ENCODE measurements around the gene ADAMTS8. TPM values are rescaled to one million over a fixed set of nuclear protein-coding genes. Genes with fewer than 3 reads are reported as not detected.
A peak's percentile ranks its signal among the peaks of the same experiment; 100 is the strongest.

Gene ADAMTS8, protein sequence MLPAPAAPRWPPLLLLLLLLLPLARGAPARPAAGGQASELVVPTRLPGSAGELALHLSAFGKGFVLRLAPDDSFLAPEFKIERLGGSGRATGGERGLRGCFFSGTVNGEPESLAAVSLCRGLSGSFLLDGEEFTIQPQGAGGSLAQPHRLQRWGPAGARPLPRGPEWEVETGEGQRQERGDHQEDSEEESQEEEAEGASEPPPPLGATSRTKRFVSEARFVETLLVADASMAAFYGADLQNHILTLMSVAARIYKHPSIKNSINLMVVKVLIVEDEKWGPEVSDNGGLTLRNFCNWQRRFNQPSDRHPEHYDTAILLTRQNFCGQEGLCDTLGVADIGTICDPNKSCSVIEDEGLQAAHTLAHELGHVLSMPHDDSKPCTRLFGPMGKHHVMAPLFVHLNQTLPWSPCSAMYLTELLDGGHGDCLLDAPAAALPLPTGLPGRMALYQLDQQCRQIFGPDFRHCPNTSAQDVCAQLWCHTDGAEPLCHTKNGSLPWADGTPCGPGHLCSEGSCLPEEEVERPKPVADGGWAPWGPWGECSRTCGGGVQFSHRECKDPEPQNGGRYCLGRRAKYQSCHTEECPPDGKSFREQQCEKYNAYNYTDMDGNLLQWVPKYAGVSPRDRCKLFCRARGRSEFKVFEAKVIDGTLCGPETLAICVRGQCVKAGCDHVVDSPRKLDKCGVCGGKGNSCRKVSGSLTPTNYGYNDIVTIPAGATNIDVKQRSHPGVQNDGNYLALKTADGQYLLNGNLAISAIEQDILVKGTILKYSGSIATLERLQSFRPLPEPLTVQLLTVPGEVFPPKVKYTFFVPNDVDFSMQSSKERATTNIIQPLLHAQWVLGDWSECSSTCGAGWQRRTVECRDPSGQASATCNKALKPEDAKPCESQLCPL
- total RNA-seq: 0.22 and 0.40 TPM in 2 replicates
- long read RNA-seq: 0 reads

DNA sequence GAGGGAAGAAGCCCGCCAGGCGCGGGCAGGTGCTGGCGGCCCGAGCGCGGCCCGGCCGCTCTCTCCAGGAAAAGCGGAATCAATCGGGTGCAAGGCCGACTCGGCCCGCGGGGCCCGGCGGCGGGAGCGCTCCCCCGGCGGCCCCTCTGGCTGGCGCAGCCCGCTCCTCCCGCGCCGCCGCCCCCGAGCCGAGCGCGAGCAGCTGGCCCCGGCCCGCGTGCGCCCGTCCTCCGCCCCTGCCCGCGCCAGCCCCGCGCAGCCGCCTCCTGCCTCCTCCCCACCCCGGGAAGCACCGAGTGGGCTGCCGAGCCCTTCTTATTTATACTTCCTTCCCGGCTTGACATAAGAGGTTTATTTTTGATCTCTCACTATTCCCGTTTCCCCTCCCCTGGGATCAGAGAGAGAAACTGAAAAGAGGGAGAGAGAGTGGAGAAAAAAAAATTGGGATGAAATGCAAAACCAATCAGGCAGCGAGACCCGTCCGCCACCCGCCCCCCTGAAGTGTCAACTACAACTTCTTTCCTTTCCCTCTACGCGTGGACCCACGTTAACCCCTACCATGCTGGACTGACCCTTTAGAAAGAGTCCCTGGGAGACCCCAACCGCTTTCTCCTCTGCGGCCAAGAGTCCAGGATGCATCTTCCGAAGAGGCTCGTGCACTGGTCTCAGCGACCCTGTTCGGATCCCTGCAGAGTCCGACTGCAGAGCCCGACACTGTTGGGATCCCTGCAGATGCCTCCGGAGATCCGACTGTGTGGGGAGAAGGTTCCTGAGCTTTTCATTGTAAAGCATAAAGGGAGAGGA is at the start of gene ADAMTS8:
TSS of gene ADAMTS8 (minus strand) at position 294 of the 804 bp plus-strand sequence. CDS start 323 bp downstream, outside the sequence.
- Mint-ChIP-seq H3K27me3 (peaks cover 68% of the 10 kb centered on the region), H3K4me1 (ENCODE audit: low read depth) (peaks cover 7% of the 10 kb centered on the region)

DNA sequence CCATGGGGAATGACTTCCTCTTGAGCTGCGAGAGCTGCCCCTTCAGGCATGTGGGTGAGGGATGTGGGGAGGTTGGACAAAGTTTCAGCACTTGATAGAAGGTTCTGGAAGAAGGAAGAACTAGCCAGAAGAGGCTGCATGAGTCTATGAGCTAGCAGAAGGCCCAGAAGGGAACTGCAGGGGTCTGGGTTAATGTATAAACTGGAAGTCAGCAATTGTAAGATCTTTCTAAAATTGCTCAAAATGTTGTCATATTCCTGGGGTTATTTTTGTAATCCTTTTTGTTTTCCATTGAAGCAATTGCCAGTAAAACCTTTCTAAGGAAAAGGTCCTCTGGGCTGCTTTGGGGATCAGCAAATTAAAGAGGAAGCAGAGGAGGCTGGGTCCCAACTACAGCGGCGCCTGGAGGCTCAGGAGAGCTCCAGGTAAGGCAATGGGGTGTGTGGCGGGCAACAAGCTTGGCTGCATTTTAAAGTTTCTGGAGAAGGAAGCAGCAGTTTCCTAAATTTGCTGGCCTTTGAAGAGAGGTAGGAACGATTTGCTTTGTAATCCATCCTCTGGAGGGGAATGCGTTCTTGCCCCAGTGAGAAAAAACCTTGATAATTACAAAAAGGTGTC is 49.3 kb upstream of the ADAMTS8 start:
- H3K9me3 Mint-ChIP-seq (ENCODE audit: low read depth): no peaks in the 10 kb centered on the region
- H3K27me3 Mint-ChIP-seq: peaks cover 8% of the 10 kb centered on the region
- no peak overlapping the region for H3K4me3 Mint-ChIP-seq (ENCODE audit: low read depth)
- H3K36me3 Mint-ChIP-seq (ENCODE audit: insufficient read depth): no peaks in the 10 kb centered on the region
- no peak for DNase-seq (ENCODE audit: low spot score, unreplicated experiment)
- TF ChIP-seq, protein P1, sequence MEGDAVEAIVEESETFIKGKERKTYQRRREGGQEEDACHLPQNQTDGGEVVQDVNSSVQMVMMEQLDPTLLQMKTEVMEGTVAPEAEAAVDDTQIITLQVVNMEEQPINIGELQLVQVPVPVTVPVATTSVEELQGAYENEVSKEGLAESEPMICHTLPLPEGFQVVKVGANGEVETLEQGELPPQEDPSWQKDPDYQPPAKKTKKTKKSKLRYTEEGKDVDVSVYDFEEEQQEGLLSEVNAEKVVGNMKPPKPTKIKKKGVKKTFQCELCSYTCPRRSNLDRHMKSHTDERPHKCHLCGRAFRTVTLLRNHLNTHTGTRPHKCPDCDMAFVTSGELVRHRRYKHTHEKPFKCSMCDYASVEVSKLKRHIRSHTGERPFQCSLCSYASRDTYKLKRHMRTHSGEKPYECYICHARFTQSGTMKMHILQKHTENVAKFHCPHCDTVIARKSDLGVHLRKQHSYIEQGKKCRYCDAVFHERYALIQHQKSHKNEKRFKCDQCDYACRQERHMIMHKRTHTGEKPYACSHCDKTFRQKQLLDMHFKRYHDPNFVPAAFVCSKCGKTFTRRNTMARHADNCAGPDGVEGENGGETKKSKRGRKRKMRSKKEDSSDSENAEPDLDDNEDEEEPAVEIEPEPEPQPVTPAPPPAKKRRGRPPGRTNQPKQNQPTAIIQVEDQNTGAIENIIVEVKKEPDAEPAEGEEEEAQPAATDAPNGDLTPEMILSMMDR (IDR thresholded peaks at IDR 0.05; ENCODE audit: unreplicated experiment): no peak
- H3K27ac Mint-ChIP-seq: peak overlapping the region; percentile 59
- H3K4me1 Mint-ChIP-seq (ENCODE audit: low read depth): peaks cover 5% of the 10 kb centered on the region

More for the DNA sequence above, at the start of gene ADAMTS8:
- H3K9me3 Mint-ChIP-seq (ENCODE audit: low read depth): no peaks in the 10 kb centered on the region
- H3K36me3 Mint-ChIP-seq (ENCODE audit: insufficient read depth): no peaks in the 10 kb centered on the region
- H3K4me3 Mint-ChIP-seq (ENCODE audit: low read depth): peak within 1 kb of the TSS; percentile 73
- TF ChIP-seq, protein P1 (IDR thresholded peaks at IDR 0.05; ENCODE audit: unreplicated experiment): no peak
- DNase-seq (ENCODE audit: low spot score, unreplicated experiment): peak; percentile 16
- no peak within 1 kb of the TSS for H3K27ac Mint-ChIP-seq

DNA sequence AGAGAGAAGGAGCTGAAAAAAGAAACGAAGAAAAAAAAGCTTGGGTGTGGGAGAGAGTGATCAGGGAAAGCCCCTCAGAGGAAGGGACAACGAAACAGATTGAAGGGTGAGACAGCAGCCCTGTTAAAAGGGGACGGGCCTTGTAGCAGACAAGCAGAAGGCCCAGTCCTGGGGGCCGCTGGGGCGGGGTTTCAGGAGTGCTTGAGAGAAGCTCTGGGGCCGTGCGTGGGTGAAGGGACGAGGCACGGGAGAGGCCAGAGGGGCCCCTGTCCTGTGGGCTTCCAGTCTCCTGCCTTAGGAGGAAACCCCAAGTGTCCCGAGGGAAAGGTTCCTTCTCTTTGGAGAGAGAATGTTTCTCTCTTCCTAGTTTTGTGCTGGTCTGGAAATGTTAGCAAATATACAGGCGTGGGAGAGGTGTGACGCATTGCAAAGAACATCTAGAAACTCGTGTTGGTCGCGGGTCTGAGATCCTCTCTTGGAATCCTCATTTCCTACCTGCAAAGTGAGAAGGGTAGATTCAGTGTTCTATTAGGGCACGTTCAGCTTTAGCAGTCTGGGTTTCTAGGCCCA is 48.6 kb upstream of the ADAMTS8 start:
- Mint-ChIP-seq H3K4me3 (ENCODE audit: low read depth) (no peak overlapping the region), H3K36me3 (ENCODE audit: insufficient read depth) (no peaks in the 10 kb centered on the region), H3K4me1 (ENCODE audit: low read depth) (peaks cover 5% of the 10 kb centered on the region), H3K27ac (no peak overlapping the region), H3K9me3 (ENCODE audit: low read depth) (no peaks in the 10 kb centered on the region), H3K27me3 (peaks cover 8% of the 10 kb centered on the region)
- no peak for DNase-seq (ENCODE audit: low spot score, unreplicated experiment)
- TF ChIP-seq, protein P1 (IDR thresholded peaks at IDR 0.05; ENCODE audit: unreplicated experiment): no peak

DNA sequence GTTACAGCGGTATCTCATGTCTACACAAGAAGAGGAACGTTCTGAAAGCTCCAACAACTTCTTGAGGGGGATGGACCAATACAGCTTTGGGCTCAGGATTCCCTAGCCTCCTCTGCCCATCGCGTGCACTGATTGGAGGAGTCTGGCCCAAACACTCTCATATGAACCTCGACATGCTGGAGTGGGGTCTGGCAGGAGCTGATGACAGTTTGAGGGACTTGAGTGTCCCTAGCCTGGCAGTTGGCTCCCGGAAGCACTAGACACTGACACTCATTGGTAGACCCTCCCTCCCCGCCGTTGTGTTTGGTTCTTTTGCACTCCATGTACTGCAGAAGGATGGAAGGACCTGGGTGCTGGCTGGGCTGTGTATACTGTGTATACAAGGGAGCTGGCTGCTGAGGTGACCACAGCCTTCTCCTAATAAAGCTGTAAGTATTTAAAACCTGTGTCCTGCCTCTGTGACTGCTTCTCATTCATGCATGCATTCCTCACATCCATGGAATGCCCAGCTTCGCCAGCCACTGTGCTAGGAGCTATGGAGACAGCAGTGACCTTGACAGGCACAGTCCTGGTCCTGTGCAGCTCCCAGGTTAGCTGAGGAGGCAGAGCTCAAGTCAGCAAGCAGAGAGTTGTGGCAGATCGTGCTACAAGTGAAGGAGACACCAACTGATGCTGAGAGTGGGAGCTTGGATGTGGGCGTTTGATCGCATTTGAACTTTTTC is 48.0 kb upstream of the ADAMTS8 start:
- Mint-ChIP-seq H3K27ac (no peak overlapping the region), H3K36me3 (ENCODE audit: insufficient read depth) (no peaks in the 10 kb centered on the region), H3K4me1 (ENCODE audit: low read depth) (peaks cover 5% of the 10 kb centered on the region), H3K4me3 (ENCODE audit: low read depth) (no peak overlapping the region), H3K9me3 (ENCODE audit: low read depth) (no peaks in the 10 kb centered on the region), H3K27me3 (peaks cover 8% of the 10 kb centered on the region)
- DNase-seq (ENCODE audit: low spot score, unreplicated experiment): no peak
- TF ChIP-seq, protein P1 (IDR thresholded peaks at IDR 0.05; ENCODE audit: unreplicated experiment): no peak
